ENCODE data around the gene RPL10A.

RPL10A gene

DNA sequence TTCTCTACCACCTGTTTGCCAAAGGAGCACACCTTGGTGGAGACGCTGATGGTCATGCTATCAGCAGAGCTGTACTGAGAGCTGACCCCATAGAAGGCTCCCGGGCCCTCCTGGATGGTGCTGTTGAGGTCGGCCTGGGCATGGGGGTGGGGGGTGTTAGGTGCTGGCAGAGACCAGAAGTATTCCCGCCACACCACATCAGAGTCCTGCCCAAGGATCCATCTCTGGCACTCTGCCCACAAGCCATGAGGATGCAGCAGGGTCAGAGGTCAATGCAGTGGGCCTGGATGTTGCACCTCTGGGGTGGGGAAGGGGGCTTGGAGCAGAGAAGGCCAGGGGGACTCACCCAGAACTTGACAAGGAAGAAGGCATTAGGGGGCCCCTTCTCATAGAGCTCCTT lies 7.4 kb downstream of the RPL10A start:
- no peak for DNase-seq (ENCODE audit: low read depth in 2 of 2)

DNA sequence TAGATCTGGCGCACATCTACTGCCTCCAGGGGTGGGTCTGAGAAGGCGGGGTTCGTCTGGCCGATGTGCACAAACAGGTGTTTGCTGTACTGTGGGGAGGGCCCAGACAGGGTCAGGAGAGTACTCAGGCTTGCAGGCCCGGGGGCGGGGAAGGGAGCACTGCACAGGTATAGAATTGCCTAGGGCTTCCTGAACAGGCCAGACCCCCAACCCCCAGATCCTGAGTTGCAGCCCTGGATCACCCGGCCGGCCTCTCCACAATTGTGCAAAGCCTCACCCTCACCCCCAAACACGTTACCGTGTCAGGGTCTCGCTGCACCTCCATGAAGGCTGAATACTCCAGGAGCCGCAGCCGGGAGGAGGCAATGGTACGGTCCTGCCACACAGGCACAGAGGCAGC lies 7.8 kb downstream of the RPL10A start:
- DNase-seq (ENCODE audit: low read depth in 2 of 2), result no peak

DNA sequence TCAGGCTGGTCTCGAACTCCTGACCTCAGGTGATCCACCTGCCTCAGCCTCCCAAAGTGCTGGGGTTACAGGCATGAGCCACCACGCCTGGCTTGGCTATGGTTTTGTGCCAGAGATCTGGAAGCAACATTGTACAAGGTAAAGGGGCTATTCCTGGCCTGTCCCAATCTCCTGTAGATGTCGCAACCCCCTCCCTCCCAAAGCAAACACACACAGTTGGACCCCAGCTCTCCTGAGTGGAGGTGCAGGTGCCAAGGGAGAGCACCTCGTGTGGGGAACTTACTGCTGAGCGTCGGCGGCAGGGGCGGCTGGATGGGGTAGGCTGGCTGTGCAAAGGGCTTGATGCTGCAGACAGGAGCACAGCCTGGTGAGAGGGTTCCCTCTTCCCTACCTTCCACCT lies 8.8 kb downstream of the RPL10A start:
- DNase-seq (ENCODE audit: low read depth in 2 of 2), result no peak

DNA sequence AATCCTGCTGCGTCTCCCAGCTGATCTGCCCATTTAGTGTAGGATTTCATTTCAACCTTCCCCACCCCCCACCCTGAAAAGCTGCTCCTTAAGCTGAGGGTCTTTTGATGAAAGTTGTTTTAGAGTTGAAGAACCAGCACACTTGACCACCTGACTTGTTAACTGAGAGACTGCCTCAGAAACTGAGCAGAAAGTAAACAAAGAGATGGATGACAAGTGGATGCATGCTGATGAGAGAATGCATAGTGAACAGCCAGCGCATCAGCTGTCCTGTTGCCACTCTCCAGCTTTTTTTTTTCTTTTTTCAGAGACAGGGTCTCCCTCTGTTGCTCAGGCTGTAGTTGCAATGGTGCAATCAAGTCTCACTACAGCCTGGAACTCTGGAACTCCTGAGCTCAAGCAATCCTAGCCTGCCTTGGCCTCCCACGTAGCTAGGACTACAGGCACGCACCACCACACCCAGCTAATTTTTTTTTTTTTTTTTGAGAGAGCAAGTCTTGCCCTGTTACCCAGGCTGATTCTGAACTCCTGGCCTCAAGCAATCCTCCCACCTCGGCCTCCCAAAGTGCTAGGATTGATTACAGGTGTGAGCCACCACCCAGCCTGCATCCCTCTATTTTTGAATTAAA lies 9.5 kb downstream of the RPL10A start:
- no peak for DNase-seq (ENCODE audit: low read depth in 2 of 2)

DNA sequence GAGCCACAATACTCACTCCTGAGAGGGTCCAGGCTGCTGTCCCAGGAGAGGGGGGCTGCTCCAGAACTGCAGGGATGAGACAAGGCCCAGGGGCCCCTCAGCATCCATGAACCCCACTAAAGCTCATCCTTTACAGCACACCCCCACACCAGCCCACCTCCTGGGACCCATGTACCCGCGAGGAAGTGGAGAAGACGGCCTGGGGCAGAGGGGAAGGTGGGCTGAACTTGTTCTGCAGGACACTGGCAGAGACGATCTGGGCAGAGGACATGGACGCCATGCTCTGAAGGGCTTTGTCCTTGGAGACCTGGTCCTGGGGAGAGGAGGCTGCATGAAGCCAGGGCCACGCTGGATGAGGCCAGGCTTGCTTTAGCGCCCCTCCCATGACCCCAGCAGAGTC lies 10.1 kb downstream of the RPL10A start:
- no peak for DNase-seq (ENCODE audit: low read depth in 2 of 2)

DNA sequence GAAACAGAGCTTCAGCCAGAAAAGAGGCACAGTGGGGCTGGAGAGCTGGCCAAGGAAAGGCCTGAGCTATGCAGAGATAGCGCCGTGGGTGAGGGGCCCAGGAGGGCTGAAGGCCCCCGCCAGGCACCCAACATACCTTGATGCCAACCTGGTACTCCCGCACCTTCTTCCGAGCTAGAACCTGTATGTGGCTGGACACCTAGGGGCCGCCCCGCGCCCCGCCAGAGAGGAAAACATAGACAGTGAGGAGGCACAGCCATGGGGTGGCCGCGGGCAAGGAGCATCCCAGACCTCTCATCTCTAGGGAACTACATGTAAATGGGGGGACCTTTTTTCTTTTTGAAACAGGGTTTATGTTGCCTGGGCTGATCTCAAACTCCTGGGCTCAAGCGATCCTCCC lies 12.0 kb downstream of the RPL10A start:
- DNase-seq (ENCODE audit: low read depth in 2 of 2), result no peak

DNA sequence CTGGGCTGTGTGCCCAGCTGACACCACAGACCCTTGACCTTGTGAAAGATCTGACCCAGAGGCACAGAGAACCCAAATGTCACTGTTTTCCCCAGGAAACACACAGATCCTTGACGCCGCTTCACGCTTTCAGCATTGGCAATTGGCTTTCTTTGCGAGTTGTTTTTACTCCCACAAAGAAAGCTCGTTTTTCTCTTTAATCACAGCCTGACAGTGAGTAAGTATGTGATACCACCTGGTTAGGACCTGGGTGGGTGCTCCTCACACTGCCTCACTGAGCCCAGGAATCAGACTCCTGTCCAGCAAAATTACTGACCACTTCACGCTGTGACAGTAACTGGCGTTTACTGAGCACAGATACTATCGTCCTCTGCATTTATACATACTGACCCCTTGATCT lies 13.0 kb downstream of the RPL10A start:
- DNase-seq (ENCODE audit: low read depth in 2 of 2), result no peak

DNA sequence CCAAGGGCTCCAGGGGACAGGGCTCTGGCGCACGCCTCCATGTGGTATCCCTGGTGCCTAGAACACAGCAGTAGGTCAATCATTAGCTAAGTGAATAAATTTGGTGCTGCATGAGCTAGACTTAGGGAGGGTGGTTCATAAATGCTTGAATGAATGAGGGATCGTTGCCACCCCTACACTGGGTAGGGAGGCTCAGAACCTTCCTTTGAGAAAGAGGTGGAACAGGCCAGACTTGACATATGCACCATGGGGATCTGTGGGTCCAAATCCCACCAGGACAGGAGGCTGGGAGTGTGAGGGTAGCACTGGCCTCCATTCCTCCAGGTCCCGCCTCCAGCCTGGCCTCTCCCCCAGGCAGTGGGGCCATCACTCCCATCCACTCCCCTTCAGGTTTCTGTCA lies 14.9 kb downstream of the RPL10A start:
- no peak for DNase-seq (ENCODE audit: low read depth in 2 of 2)

DNA sequence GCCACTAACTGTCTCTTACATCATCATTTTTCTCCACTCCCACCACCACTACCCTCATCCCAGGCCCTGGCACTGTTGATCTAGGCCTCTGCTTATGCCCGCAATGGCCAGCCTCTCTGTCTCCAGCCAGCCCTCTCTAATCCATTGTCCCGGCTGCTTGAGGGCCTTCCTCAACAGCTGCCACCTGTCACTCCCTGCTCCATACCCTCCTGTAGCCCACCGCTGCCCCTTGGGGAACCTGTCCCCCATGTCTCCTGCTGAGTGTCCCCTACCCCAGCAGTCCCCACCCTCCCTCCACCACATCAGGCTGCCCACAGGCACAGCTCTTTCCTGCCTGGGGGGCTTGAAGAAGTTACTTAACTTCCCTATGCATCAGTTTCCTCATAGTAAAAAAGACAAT lies 15.3 kb downstream of the RPL10A start:
- DNase-seq (ENCODE audit: low read depth in 2 of 2), result no peak

DNA sequence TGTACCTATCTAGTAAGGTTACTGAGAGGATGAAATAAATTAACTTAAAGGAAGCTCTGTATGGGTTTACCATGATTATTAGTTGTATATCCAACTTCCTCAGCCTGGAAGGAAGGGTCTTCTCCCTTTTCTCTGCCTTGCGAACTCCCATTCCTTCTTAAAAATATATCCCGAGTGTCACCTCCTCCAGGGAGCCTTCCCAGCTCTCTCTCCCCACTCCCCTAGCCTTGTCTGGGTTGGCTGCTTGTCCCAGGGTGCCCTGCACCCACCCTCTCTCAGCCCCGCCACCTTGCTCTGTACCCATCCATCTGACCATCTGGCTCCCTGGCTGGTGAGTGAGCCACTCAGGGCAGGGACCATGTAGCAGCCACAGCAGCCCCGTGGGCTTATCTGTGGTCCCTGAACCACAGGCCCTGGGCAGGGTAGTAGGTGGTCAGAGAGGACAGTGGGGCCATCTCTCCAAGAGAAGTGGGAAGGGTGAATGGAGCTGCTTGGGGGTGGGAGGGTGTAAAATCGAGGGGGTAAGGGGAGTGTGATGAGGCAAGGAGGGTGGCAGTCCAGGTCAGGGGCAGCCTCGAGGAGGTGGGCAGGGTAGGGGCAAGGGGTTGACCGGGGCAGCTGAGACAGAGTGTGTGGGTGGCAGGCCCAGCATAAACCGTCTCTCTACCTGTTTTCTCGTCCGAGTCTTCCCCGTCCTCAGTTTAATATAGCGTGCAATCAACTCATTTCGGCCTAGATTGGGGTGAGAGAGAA lies 15.9 kb downstream of the RPL10A start:
- DNase-seq (ENCODE audit: low read depth in 2 of 2), result no peak

DNA sequence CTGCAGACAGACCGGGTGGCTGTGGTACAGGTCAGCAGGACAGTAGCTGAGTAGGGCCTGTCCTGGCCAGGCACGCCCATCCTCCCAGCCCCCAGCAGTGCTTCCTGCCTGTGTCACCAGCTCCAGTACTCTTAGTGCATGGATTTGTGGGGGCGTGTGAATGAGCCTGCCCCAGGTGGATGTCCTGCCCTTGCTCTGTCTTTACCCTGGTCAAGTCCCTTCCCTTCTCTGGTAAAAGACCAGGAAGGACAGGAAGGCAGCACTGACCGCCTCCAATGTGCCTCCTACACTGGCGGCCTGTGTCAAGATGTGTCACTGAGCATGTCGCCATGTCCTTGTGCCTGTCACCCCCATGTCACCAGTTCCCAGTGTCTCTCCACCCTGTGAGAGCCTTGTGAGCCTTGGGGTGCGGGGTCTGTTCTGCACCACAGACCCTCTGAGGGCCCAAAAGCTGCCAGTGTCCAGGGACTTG lies 16.8 kb downstream of the RPL10A start:
- no peak for DNase-seq (ENCODE audit: low read depth in 2 of 2)

DNA sequence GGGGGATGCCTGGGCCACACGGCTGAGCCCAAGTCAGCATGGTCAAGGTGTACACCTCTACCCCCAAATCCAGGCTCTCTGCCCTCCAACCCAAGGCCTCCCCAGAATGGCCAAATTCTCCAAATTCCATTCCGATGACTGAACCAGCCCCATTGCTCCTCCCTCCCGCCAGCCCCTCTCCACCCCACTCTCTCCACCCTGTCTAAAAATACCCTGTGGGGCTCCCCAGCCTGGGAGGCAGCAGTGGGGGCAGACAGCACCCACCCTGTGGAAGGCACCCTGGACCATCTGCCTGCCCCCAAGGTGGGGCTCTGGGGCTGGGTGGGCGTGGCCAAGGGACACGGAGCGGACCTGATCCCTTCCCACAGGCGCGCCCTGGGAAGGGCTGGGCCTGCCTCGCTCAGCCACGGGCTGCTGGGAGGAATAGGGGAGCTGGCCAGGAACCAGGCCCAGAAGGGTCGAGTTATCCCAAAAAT lies 17.2 kb downstream of the RPL10A start:
- DNase-seq (ENCODE audit: low read depth in 2 of 2), result no peak

DNA sequence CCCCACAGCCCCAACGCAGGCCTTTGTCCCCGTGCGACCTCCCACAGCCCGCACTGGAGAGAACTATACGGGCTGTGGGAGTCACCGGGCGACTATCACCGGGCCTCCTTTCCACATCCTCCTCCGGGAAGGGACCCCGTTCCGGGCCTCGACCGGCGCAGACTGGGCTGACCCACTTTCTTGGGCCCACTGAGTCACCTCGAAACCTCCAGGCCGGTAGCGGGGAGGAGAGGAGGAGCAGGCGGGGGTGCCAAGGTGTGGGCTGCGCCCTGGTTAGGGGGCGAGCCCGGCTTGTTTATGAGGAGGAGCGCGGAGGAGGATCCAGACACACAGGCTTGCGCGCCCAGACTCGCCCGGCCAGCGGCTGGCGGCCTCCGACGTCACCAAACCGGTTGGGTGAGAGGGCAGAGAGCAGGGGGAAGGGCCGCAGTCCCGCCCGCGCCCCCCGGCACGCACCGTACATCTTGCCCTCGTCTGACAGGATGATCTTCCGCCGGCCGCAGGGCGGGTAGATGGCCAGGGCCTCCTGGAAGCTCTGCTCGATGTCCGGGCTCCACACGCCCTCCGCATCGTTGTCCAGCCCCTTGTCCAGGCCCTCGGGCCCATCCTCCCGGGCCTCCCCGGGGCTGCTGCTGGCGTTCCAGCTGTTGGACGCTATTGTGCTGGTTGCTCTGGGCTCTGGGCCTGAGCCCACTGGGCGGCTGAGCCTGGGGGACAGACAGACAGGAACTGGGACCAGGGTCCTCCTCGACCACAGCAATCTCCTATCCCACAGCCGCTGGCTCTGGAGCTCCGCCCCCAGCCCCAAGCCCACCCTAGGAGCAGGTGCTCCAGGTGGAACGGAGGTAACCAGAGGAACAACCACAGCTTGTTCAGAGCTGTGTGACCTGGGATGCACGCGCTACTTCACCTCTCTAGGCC lies 18.1 kb downstream of the RPL10A start:
- DNase-seq (ENCODE audit: low read depth in 2 of 2), result no peak

DNA sequence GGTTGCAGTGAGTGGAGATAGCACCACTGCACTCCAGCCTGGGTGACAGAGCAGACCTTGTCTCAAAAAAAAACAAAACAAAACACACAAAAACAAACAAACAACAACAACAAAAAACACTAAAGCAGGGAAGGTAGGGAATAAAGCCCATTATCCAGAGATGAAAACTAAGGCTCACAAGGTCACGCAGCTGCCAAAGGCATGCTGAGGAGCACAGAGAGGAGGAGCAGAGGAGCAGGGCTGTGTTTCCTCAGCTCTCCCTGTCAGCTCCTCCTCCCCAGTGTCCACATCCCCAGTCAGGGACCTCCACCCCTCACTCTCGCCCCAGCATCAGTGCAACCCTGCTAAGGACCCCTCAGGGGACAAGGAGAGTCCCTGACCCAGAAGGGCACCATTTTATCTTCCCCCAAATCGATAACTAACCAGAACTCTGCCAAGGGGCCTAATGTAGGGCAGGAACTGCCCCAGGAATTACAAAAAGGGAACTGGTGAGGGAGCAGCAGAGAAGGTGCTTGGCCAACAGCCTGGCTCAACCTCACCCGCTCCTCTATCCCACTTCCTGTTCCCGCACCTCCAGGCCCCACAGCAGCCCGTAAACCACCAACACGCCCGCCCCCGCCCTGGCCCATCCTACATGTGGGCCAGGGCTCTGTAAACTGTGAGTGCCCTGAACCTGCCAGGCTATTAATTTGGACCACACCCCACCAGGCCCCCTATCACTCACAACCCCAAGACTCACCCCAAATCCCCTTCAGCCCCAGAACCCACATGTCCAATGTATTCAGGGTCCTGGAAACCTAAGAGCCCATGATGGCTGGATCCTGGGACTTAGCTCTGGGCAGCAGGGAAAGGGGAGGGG lies 19.7 kb downstream of the RPL10A start:
- DNase-seq (ENCODE audit: low read depth in 2 of 2), result no peak

DNA sequence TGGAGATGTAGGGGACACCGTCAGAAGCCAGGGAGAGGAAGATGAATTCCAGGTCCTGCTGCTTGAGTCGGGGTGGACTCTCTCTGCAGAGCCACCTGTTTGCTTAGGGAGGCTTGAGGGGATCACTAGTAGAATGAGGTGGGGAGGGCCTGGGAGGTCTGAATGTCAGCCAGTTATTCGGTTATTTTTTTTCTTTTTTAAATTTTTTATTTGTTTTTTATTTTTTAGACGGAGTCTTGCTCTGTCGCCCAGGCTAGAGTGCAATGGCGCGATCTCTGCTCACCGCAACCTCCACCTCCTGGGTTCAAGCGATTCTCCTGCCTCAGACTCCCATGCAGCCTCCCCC lies 20.3 kb downstream of the RPL10A start:
- DNase-seq (ENCODE audit: low read depth in 2 of 2), result no peak

DNA sequence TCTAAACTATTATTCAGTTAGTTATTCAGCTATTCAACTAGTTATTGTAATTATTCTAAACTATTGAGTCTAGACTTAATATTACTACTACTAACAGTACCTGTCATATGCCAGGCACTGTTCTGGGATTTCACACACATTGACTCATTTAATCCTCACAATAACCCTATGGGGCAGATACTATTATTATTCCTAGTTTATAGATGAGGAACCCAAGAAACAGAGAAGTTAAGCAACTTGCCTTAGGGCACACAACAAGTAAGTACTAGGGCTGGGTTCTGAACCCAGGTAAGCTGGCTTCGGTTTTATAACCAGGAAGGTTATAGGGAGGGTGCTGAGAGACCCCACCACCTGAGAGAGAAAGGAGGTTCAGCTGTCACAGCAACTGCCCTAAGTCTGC lies 20.9 kb downstream of the RPL10A start:
- DNase-seq (ENCODE audit: low read depth in 2 of 2), result no peak

DNA sequence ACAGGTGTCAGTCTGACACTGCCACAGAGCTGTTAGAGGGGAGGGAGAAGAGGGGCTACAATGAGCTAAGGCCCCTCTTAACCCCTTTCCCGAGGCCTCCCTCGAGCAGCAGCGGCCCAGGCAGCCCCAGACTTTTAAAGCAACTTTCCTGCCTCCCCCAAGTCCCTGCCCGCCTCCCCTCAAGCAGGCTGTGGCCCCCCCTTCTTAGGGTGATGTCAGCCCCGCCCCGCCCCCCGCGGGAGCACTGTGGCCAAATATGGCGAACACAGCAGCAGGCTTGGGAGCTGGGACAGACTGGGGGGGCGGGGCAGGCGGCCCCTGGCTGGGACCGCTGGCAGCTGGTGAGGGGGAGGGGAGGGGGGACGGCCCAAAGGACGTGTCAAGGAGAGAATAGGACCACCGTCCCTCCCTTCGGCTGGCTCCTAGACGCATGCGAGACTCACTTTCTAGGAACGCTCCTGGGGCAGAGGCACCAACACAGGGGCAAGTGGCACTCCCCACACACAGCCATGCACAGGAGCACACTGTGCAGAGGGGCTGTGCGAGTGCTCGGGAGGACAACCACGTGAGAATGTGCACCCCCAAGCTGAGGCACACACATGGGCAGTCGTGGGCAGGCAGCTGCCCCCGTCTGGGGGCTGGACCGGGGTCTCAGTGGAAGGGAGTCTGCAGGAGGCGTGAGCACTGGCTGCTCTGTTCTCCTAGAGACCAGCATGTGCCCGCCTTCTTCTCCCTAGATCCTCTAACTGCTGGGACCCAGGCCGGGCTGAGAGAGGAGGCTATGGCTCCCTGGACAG lies 22.0 kb downstream of the RPL10A start:
- DNase-seq (ENCODE audit: low read depth in 2 of 2), result no peak

DNA sequence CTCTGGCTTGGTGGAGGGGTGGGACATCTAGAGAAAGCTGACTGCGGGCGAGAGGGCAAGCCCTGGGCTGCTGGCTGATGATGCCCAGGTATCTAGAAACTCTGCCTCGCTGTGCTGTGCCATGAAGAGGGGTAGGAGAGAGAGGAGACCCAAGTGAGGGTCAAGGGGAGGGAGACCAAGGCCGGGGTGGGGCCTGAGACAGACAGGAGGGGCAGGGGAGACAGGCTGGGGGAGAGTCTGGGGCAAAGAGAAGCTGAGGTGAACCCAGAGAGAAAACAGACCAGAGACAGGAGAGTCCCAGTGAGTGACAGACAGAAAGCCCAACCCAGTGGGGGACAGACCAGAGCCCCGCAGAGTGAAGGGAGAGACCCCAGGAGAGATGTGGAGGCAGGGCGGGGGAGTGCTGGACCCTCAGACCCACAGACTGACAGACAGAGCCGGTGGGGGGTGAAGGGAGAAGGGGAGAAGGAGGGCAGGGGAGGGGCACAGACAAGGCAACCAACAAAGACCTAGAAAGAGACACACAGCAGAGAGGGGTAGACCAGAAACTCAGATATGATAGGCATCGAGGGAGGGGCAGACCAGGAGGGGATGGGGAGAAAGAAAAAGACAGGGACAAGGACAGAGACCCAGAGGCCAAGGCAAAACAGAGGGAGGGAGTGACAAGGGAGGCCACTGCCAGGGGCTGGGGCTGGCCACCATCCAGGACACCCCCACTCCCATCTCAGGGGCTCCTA lies 22.8 kb downstream of the RPL10A start:
- DNase-seq (ENCODE audit: low read depth in 2 of 2), result no peak

DNA sequence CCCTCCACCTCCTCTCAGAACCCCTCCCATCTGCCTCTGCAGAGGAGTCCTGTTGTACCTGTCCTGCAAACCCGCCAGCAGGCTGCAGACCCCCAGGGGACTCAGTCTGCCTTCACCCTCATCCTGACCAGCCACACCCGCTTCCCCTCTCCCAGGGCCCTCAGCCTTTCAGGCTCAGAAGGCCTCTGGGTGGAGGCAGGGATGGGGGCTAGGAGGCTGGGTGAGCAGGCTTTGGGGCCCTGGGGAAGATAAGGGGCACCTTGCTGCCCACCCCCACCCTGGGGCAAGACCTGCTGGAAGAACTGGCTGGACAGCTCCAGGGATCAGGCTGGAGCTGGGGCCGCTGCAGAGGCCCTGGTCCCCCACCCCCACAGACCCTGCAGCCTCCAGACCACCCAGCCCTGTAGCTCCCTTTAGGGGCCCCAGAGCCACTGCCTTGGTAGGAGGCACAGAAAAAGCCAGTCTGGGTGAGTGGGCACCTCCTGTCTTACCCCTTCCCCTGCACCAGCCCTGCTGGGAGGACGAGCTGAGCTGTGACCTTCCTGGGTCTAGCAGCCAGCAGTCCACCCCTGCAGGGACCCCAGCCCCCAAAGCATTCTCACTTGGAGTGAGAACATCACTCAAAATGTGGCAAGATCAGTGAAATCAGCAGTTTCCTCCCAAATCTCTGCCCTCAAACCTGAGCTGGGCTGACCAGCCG lies 23.5 kb downstream of the RPL10A start:
- no peak for DNase-seq (ENCODE audit: low read depth in 2 of 2)

All from stimulated activated CD8-positive, alpha-beta memory T cell treated with anti-CD3 and anti-CD28 coated beads, Interleukin-7, amount 100 ng/mL, for 1 hour (primary cell).